ENCODE measurements around the gene ALPL.

ALPL gene

DNA sequence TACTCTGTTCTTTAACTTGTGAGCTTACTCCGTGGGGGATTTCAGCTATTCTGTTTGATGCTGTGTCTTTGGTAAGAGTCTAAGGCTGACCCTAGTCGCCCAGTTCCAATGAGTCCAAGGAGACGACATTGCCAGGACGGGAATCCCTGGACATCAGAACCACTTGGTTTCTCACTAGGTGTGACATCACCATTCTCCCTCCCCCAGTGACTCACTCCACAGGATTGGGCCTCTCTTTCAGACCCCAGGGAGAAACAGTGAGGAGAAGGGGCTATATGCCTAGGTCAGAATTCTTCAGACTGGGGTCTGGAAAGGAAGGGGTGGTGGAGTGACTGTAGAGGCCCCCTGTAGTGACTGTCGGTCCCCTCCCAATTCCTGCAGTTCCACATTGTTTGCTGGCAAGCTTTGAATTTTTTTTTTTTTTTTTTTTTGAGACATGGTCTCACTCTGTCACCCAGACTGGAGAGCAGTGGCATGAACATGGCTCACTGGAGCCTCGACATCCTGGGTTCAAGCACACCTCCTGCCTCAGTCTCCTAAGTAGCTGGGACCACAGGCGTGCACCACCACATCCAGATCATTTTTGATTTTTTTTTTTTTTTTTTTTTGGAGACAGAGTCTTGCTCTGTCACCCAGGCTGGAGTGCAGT lies 21.3 kb downstream of the ALPL start:
- DNase-seq (ENCODE audit: low read depth, low spot score): peak; percentile 29
- in situ Hi-C loops (cut with HindIII; ENCODE audit: low sequenced_read_pairs): no loop called here
- no peak overlapping the region for H3K4me3 ChIP-seq (ENCODE audit: low read depth, low read length)
- TF ChIP-seq, protein P1, sequence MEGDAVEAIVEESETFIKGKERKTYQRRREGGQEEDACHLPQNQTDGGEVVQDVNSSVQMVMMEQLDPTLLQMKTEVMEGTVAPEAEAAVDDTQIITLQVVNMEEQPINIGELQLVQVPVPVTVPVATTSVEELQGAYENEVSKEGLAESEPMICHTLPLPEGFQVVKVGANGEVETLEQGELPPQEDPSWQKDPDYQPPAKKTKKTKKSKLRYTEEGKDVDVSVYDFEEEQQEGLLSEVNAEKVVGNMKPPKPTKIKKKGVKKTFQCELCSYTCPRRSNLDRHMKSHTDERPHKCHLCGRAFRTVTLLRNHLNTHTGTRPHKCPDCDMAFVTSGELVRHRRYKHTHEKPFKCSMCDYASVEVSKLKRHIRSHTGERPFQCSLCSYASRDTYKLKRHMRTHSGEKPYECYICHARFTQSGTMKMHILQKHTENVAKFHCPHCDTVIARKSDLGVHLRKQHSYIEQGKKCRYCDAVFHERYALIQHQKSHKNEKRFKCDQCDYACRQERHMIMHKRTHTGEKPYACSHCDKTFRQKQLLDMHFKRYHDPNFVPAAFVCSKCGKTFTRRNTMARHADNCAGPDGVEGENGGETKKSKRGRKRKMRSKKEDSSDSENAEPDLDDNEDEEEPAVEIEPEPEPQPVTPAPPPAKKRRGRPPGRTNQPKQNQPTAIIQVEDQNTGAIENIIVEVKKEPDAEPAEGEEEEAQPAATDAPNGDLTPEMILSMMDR (IDR thresholded peaks at IDR 0.05; ENCODE audit: low read depth, low read length): no peak

DNA sequence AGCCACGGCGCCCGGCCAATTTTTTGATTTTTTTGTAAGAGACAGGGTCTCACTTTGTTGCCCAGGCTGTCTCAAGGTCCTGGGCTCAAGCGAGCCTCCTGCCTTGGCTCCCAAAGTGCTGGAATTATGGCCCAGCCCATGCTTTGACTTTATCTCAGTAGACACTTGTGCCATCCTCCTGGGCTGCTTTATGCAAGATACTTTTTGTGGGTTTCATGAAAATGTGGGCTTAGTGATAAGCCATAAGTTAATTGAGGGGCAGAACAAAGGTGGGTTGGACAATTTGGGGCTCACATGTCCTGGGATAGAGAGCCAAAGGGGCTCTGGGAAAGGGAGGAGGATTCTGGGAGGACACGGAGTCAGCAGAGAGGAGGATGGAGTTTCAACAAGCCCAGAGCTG lies 22.0 kb downstream of the ALPL start:
- TF ChIP-seq, protein P1 (IDR thresholded peaks at IDR 0.05; ENCODE audit: low read depth, low read length): no peak
- in situ Hi-C loops (cut with HindIII; ENCODE audit: low sequenced_read_pairs): no loop called here
- H3K4me3 ChIP-seq (ENCODE audit: low read depth, low read length): no peak overlapping the region
- no peak for DNase-seq (ENCODE audit: low read depth, low spot score)

DNA sequence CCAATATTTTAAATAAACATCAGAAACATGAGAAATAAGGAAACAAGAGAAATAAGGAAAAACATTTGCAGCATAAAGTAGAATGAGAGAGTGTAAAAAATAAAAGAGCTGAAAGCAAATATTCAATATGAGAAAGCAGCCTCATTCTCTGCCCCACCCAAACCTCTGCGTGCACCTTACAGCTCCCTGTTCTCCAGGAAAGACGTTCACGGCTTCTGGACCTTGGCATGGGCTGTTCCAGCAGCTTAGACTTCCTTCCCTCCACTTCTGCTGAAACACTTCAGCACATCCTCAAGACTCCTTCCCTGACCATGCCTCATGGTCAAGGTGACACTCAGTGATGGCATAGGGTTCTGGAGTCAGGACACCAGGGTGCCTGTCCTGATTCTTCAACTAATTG lies 23.3 kb downstream of the ALPL start:
- no peak for DNase-seq (ENCODE audit: low read depth, low spot score)

DNA sequence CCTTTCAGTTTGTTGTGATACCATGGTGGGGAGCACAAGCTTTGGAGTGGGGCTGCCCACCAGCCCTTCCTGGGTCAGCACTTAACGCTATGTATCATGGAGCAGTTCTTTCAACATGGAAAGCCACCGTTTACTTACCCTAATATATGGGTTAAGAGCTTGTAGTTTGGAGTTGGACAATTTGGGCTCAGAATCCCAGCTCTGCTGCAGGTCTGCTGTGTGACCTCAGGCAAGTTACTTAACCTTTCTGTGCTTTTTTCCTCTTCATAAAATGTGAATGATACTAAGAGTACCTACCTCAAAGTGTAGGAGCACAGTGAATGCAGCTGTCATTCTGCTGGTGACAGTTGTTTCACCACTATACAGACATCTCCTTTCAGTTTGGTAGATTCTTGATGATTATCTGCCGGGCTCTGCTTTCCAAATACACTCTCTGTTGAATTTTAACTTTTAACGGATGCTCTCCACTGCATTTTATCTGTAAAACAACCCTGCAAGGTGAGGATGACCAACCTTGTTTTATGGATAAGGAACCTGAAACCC lies 23.8 kb downstream of the ALPL start:
- no peak for DNase-seq (ENCODE audit: low read depth, low spot score)
- no peak overlapping the region for H3K4me3 ChIP-seq (ENCODE audit: low read depth, low read length)
- TF ChIP-seq, protein P1 (IDR thresholded peaks at IDR 0.05; ENCODE audit: low read depth, low read length): no peak
- in situ Hi-C loops (cut with HindIII; ENCODE audit: low sequenced_read_pairs): no loop called here

More for the DNA sequence above, 23.3 kb downstream of the ALPL start:
- TF ChIP-seq, protein P1 (IDR thresholded peaks at IDR 0.05; ENCODE audit: low read depth, low read length): no peak
- in situ Hi-C loops (cut with HindIII; ENCODE audit: low sequenced_read_pairs): no loop called here
- H3K4me3 ChIP-seq (ENCODE audit: low read depth, low read length): no peak overlapping the region

DNA sequence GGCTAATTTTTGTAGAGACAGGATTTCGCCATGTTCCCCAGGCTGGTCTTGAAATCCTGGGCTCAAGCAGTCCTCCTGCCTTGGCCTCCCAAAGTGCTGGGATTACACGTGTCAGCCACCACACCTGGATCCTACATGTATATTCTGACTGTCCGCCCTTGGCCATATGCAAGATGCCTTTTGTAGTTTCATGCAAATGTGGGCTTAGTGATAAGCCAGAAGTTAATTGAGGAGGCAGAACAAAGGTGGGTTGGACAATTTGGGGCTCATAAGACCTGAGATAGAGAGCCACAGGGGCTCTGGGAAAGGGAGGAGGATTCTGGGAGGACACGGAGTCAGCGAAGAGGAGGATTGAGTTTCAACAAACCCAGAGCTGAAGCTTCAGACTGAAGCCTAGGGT lies 24.9 kb downstream of the ALPL start:
- no peak for DNase-seq (ENCODE audit: low read depth, low spot score)
- TF ChIP-seq, protein P1 (IDR thresholded peaks at IDR 0.05; ENCODE audit: low read depth, low read length): no peak
- in situ Hi-C loops (cut with HindIII; ENCODE audit: low sequenced_read_pairs): no loop called here
- H3K4me3 ChIP-seq (ENCODE audit: low read depth, low read length): no peak overlapping the region

DNA sequence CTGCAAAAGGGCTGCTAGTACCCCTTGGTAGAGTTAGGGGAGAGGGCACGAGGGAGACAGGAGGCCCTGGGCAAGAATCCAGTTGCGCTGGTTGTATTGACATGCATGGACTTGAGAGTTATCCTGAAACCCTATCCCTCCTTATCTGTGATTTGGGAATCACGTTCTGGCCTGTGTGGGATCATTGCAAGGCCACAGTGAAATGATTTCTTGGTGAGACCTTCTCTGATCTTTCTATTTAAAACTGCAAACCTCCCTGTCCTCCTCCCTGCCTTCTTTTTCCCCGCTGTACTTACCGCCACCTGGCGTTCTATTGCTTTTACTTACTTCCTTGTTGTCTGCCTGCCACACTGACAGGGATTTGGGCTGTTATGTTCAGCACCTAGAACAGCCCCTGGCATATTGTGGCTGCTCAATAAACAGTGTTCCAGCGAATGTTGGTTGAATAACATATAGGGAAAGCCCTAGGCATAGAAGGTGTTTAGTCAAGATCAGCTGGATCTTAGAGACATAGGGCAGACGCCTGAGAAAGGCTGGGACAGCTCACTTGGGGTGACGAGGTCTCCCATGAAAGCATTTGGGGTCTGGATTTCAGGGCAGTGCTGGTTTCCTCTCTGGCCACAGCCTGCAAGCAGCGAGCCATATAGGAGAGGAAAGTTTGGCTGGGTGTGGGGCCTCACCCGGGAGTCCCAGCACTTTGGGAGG lies 25.6 kb downstream of the ALPL start:
- in situ Hi-C loops (cut with HindIII; ENCODE audit: low sequenced_read_pairs): no loop called here
- TF ChIP-seq, protein P1 (IDR thresholded peaks at IDR 0.05; ENCODE audit: low read depth, low read length): peak; percentile 62
- H3K4me3 ChIP-seq (ENCODE audit: low read depth, low read length): no peak overlapping the region
- peak; percentile 62 for DNase-seq (ENCODE audit: low read depth, low spot score)
